Ascending aorta (tissue), 2 donors: ENCODE data around the gene LANCL3. TPM values are rescaled to one million over a fixed set of nuclear protein-coding genes. Genes with fewer than 3 reads are reported as not detected.

Experiments used
- DNase-seq, 2 donors: peaks; one replicate each; pipeline ENCODE4 v3.0.0-alpha.2; 2019; ENCODE audit warnings: low spot score in 2 of 2
- H3K27ac ChIP-seq, 2 donors: fragments of 200-600 bp; sonication (generic); one replicate each; pipeline ENCODE4 v1.5.1; 2016 to 2017; ENCODE audit warnings: mild to moderate bottlenecking in 1 of 2
- H3K27me3 ChIP-seq: fragments of 200-600 bp; sonication (generic); one replicate; pipeline ENCODE4 v1.5.1; 2017
- H3K36me3 ChIP-seq, 2 donors: fragments of 200-600 bp; sonication (generic); one replicate each; pipeline ENCODE4 v1.5.1; 2016
- H3K4me1 ChIP-seq, 2 donors: fragments of 200-600 bp; sonication (generic); one replicate each; pipeline ENCODE4 v1.5.1; 2016 to 2017; ENCODE audit warnings: mild to moderate bottlenecking in 1 of 2
- H3K4me3 ChIP-seq, 2 donors: fragments of 200-600 bp; sonication (generic); one replicate each; pipeline ENCODE4 v1.5.1; 2016 to 2017; ENCODE audit warnings: mild to moderate bottlenecking in 1 of 2
- H3K9me3 ChIP-seq, 2 donors: fragments of 200-600 bp; sonication (generic); one replicate each; pipeline ENCODE4 v1.5.1; 2016
- intact Hi-C: fragments of 100-400 bp; cut with DNase I; formaldehyde crosslinking; loops from one replicate; pipeline ENCODE4 v1.15.1; 2023
- total RNA-seq: library from RNA; depleted of rRNA; stranded (reverse); fragments of >200 nt; gene quantifications from one replicate; pipeline ENCODE4 v1.1.0, GENCODE V29; 2016
- TF ChIP-seq, protein P1 (sequence below), 3 experiments: fragments of 200-600 bp in 2 of 3; fragments of 450-650 bp in 1 of 3; sonication (generic) in 2 of 3; IDR thresholded peaks; one replicate each; pipeline ENCODE4 v1.5.1; 2016 to 2019; ENCODE audit warnings: antibody characterized with exemption in 3 of 3, mild to moderate bottlenecking in 1 of 3, moderate library complexity in 1 of 3

LANCL3 gene
- total RNA-seq, 1 donor from 2014 or later: 1.7 TPM

DNA sequence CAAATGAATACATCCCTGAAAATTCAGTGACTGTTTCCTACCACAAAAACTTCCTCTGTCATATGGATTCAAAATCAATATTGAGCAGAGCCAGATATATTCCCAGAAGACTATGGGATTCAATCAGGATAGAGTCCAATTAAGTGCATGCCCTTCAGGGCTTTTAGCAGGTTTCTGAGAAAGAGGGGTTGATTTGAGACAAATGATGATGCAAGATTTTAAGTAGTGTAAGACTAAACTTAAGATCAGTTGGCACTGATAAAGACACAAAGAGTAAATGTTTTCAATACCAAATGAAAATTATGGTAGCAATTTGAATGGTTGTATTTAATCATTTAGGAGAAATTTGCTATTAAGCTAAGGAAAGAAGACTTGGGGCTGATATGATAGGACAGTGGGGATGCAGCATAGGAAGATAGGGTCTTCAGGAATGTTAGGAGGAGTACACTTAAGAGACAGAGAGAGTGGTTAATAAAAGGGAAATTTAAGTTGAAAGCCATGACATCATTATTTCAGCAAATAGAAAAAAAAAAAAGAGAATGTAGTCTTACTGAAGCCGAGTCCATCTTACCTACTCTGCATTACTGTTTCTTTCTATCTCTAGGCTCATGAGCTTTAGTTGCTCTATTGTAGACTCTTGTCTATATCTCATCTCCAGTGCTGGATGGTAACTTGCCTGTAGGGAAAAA lies 82.1 kb downstream of the LANCL3 start:
- no peaks in the 10 kb centered on the region for H3K27me3 ChIP-seq
- intact Hi-C loops: no loop called here
- no peak overlapping the region for H3K4me3 ChIP-seq
- no peak overlapping the region for H3K27ac ChIP-seq
- H3K36me3 ChIP-seq: no peaks in the 10 kb centered on the region
- no peaks in the 10 kb centered on the region for H3K9me3 ChIP-seq
- no peak for DNase-seq
- TF ChIP-seq, protein P1, sequence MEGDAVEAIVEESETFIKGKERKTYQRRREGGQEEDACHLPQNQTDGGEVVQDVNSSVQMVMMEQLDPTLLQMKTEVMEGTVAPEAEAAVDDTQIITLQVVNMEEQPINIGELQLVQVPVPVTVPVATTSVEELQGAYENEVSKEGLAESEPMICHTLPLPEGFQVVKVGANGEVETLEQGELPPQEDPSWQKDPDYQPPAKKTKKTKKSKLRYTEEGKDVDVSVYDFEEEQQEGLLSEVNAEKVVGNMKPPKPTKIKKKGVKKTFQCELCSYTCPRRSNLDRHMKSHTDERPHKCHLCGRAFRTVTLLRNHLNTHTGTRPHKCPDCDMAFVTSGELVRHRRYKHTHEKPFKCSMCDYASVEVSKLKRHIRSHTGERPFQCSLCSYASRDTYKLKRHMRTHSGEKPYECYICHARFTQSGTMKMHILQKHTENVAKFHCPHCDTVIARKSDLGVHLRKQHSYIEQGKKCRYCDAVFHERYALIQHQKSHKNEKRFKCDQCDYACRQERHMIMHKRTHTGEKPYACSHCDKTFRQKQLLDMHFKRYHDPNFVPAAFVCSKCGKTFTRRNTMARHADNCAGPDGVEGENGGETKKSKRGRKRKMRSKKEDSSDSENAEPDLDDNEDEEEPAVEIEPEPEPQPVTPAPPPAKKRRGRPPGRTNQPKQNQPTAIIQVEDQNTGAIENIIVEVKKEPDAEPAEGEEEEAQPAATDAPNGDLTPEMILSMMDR (IDR thresholded peaks at IDR 0.05): no peak
- H3K4me1 ChIP-seq: no peaks in the 10 kb centered on the region

DNA sequence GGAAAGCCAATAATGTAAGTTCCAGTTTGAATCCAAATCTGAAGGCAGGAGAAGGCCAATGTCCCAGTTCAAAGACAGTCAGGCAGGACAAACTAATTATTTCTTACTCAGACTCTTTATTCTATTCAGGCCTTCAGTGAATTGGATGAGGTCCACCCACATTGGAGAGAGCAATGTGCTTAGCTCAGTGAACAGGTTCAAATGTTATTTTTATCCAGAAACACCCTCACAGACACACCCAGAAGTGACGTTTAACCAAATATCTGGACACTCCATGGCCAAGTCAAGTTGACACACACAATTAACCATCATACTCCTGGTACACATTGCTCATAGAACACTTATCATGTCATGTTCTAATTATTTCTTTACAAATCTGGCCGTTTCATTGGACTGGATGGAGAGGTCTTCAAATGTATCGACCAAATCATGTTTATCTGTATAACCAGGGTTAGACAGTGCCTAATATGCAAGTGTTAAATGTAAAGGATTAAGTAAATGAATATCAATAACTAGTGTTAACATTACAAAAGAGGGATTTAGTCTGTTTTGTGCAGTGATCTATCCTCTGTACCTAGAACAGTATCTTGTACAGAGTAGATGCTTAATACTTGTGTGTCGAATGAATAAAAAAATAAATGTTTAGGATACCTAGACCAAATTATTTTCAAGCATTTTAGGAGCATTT lies 87.0 kb downstream of the LANCL3 start:
- TF ChIP-seq, protein P1 (IDR thresholded peaks at IDR 0.05): no peak
- Histone ChIP-seq H3K4me1 (no peaks in the 10 kb centered on the region), H3K27me3 (no peaks in the 10 kb centered on the region), H3K27ac (no peak overlapping the region), H3K36me3 (no peaks in the 10 kb centered on the region), H3K9me3 (no peaks in the 10 kb centered on the region), H3K4me3 (no peak overlapping the region)
- no peak for DNase-seq
- intact Hi-C loops: no loop called here

DNA sequence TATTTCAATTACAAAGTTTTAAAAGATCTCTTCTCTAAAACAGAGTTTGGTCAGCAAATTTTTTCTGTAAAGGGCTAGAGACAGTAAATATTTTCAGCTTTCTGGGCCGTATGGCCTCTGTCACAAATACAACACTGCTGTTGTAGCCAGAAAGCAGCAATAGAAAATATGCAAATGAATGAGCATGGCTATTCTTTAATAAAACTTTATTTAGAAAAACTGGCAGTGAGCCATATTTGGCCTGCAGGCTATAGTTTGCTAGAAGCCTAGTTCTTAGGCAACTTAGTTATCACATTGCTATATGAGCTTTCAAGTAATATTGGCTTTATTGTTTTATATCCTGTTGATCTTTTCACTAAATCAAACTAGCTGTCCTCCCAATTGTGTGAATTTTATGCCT lies 87.6 kb downstream of the LANCL3 start:
- Histone ChIP-seq H3K27me3 (no peaks in the 10 kb centered on the region), H3K4me3 (no peak overlapping the region), H3K9me3 (no peaks in the 10 kb centered on the region), H3K4me1 (no peaks in the 10 kb centered on the region), H3K36me3 (no peaks in the 10 kb centered on the region), H3K27ac (no peak overlapping the region)
- intact Hi-C loops: no loop called here
- DNase-seq: no peak
- TF ChIP-seq, protein P1 (IDR thresholded peaks at IDR 0.05): no peak

DNA sequence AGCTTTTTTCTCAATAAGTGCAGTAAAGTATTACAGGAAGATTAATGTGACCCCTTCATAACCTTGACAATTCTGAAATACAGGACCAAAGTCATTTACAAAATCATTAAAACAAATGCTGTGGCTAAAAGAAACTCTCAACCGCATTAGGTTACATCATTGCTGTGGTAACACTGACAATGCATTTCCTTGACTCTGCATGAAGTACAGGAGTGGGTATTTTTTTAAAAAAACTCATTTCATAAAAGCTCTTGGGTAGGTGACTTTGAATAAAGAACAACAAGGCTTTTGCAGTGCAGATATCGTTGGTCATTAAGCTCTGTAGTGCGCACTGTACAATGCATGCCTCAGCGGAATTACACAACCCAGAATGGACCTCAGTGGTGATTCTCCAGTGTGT lies 90.7 kb downstream of the LANCL3 start:
- Histone ChIP-seq H3K27me3 (no peaks in the 10 kb centered on the region), H3K27ac (no peak overlapping the region), H3K4me1 (no peaks in the 10 kb centered on the region), H3K9me3 (no peaks in the 10 kb centered on the region), H3K4me3 (no peak overlapping the region), H3K36me3 (no peaks in the 10 kb centered on the region)
- intact Hi-C loops: no loop called here
- no peak for DNase-seq
- TF ChIP-seq, protein P1 (IDR thresholded peaks at IDR 0.05): no peak

DNA sequence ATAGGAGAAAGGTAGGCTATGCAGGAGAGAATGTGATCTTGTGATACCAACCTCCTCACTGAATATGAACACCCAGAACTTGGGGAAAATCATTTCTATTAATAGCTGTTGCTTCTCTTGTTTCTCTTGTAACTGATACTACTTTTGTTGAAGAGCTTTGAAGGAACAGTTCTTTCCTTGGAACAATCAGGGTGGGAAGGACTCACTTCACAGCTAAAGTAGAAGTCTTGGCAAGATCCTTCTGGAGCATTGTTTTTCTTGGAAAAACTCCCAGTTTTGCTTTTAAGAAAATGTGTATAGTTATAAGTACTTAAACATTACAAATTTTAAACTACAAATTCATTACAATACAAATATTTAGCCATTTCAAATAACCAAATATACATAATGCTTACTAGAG lies 95.1 kb downstream of the LANCL3 start:
- Histone ChIP-seq H3K27me3 (no peaks in the 10 kb centered on the region), H3K9me3 (no peaks in the 10 kb centered on the region), H3K27ac (no peak overlapping the region), H3K4me3 (no peak overlapping the region), H3K36me3 (no peaks in the 10 kb centered on the region), H3K4me1 (no peaks in the 10 kb centered on the region)
- TF ChIP-seq, protein P1 (IDR thresholded peaks at IDR 0.05): no peak
- intact Hi-C loops: no loop called here
- DNase-seq: no peak
